Cardiac muscle cell (in vitro differentiated cells and primary cell): Measurements from ENCODE around the gene PRRC2A. TPM values are rescaled to one million over a fixed set of nuclear protein-coding genes. Genes with fewer than 3 reads are reported as not detected.

Experiments used
- DNase-seq, 2 donors: peaks; one replicate each; pipeline versions ENCODE4 v3.0.0 to v3.0.0-alpha.2; 2010 to 2017; ENCODE audit warnings: low read depth in 1 of 2, low spot score in 1 of 2
- H3K27ac ChIP-seq: fragments of 200-600 bp; sonication (generic); 2 replicates; pipeline ENCODE4 v1.5.1; 2016
- H3K27me3 ChIP-seq: fragments of 200-600 bp; sonication (generic); 2 replicates; pipeline ENCODE4 v1.6.0; 2016; ENCODE audit warnings: control low read depth
- H3K36me3 ChIP-seq: fragments of 200-600 bp; sonication (generic); 2 replicates; pipeline ENCODE4 v1.5.1; 2016; ENCODE audit warnings: control low read depth
- H3K4me1 ChIP-seq: fragments of 200-600 bp; sonication (generic); 2 replicates; pipeline ENCODE4 v1.8.1; 2017; ENCODE audit warnings: low read depth, mild to moderate bottlenecking, mixed run types
- H3K4me3 ChIP-seq: fragments of 200-600 bp; sonication (generic); 2 replicates; pipeline ENCODE4 v1.5.1; 2016; ENCODE audit warnings: mild to moderate bottlenecking
- H3K9me3 ChIP-seq: fragments of 200-600 bp; sonication (generic); 2 replicates; pipeline ENCODE4 v1.5.1; 2017; ENCODE audit warnings: low read depth, mild to moderate bottlenecking, control low read depth
- polyA plus RNA-seq: library from polyadenylated mRNA; unstranded; fragments of >200 nt; fragmentation: Nextera tagmentation; extraction: Ambion mirVana; gene quantifications from 2 replicates; pipeline ENCODE4 v1.2.1, GENCODE V29; 2016
- total RNA-seq: library from RNA; depleted of rRNA; stranded (reverse); fragments of >200 nt; gene quantifications from 2 replicates; pipeline ENCODE4 v1.2.3, GENCODE V29; 2016
- TF ChIP-seq, protein P1 (sequence below): IDR thresholded peaks from 2 replicates; pipeline ENCODE4 v1.5.1; 2012; ENCODE audit warnings: low read depth, mild to moderate bottlenecking, low read length

PRRC2A gene
- total and polyA plus RNA-seq, 2 experiments from 2014 or later, result 70.2 to 208 TPM

DNA sequence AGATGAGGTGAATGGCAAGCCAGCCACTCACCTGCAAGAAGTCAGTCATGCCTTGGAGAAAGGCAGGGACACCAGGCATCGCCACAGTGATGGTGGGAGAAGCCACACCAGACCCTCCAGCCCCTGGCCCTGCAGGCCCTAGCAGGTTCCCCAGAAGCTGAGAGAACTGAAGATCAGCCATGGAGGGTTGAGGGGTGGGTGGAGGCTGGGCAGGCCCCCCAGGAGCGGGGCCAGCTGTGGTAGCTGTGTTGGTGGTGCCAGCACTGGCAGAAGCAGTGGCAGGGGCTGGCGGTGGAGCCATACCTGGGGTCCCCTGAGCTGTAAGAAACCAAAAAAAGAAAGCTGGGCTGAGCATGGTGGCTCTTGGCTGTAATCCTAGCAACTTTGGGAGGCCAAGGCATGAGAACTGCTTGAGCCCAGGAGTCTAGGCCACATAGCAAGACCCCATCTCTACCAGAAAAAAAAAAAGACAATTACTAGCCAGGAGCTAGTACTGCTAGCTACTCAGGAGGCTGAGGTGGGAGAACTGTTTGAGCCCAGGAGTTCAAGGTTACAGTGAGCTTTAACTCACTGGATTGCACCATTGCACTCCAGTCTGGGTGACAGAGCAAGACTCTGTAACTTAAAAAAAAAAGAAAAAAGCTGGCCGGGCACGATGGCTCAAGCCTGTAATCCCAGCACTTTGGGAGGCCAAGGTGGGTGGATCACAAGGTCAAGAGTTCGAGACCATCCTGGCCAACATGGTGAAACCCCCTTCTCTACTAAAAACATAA lies 22.5 kb downstream of the PRRC2A start:
- TF ChIP-seq, protein P1, sequence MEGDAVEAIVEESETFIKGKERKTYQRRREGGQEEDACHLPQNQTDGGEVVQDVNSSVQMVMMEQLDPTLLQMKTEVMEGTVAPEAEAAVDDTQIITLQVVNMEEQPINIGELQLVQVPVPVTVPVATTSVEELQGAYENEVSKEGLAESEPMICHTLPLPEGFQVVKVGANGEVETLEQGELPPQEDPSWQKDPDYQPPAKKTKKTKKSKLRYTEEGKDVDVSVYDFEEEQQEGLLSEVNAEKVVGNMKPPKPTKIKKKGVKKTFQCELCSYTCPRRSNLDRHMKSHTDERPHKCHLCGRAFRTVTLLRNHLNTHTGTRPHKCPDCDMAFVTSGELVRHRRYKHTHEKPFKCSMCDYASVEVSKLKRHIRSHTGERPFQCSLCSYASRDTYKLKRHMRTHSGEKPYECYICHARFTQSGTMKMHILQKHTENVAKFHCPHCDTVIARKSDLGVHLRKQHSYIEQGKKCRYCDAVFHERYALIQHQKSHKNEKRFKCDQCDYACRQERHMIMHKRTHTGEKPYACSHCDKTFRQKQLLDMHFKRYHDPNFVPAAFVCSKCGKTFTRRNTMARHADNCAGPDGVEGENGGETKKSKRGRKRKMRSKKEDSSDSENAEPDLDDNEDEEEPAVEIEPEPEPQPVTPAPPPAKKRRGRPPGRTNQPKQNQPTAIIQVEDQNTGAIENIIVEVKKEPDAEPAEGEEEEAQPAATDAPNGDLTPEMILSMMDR, result no peak
- Histone ChIP-seq H3K36me3 (peaks cover 80% of the 10 kb centered on the region), H3K27ac (no peak overlapping the region), H3K27me3 (no peaks in the 10 kb centered on the region), H3K9me3 (no peaks in the 10 kb centered on the region), H3K4me1 (no peaks in the 10 kb centered on the region), H3K4me3 (no peak overlapping the region)
- no peak for DNase-seq

DNA sequence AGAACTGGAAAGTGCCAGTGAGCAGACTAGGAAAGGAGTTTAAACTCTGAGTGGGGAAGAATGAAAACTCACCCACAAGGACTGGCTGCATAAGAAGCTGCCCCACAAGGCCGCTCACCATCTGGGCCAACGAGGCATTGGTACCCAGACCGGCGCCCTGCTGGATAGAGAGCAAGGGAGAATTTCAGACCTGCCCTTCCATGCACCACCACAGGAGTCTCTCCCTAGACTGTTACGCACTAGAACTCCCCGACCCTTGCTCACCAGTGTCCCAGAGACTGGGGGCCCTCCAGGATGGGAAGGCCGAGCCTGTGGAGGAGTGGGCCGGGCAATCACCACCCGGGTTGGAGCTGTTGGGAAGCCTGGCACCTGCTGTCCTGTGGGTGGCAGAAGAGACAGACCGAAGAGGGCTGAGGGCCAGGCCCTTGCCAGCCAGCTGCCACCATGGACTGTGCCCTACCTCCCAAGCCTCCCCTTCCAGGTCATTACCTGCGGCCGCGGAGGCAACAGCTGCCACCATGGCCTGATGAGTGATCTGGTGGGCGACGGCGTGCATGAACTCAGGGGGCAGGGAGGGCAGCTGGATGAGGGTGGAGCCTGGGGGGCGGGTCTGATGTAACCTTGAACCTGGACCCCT lies 23.4 kb downstream of the PRRC2A start:
- no peak for DNase-seq
- Histone ChIP-seq H3K36me3 (peaks cover 82% of the 10 kb centered on the region), H3K4me3 (no peak overlapping the region), H3K9me3 (no peaks in the 10 kb centered on the region), H3K27ac (no peak overlapping the region), H3K4me1 (no peaks in the 10 kb centered on the region), H3K27me3 (no peaks in the 10 kb centered on the region)
- TF ChIP-seq, protein P1, result no peak

DNA sequence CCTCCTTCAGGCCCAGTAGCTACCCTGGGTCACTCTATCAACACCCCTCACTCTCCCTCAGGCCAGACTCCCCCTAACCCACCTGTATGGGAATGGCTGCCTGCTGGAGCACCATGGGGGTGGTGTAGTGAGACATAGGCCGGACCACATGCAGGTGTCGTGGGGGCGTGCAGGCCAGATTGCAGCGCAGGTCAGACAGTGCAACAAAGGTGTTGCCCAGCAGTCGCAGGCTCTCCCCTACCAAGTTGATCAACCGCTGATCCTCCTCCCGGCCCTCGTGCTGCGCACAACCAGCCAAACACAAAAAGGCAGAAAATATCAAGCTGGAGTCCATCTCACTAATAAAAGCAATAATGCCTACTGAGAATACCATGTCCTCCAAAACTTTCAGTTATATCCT lies 24.8 kb downstream of the PRRC2A start:
- Histone ChIP-seq H3K36me3 (peaks cover 77% of the 10 kb centered on the region), H3K9me3 (no peaks in the 10 kb centered on the region), H3K4me3 (no peak overlapping the region), H3K4me1 (no peaks in the 10 kb centered on the region), H3K27ac (no peak overlapping the region), H3K27me3 (no peaks in the 10 kb centered on the region)
- DNase-seq, result no peak
- TF ChIP-seq, protein P1, result no peak

DNA sequence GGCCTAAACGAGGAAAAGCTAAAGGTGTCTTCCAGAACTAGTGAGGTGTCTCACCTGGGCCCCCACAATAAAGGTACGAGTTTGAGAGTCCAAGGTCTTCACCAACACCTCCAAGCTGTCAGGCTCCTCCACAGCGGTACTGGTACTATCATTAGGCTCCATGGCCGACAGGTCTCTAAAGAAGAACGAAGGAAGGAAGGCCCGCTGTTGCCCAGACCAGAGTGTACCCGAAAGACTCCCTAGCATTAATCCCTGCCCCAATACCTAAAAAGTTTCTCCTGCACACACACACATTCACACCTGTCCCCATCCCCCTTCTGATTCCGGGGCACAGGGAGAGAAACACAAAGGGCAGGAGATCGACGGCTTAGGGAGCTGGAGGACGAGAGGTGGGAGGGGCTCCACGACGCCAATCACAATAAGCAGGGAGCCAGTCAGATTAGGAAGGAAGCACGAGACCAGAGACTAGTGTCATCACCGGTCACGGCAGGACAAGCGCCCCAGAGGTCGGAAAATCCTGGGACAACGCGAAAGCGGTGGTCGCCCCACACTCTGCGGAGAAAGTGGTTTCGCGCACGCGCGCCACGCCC lies 31.2 kb downstream of the PRRC2A start:
- peaks cover 7% of the 10 kb centered on the region for H3K4me1 ChIP-seq
- peak; percentile 81 to 85 for DNase-seq
- H3K36me3 ChIP-seq, result peaks cover 27% of the 10 kb centered on the region
- peak overlapping the region; percentile 53 for H3K4me3 ChIP-seq
- H3K27ac ChIP-seq, result peak overlapping the region; percentile 98
- no peaks in the 10 kb centered on the region for H3K27me3 ChIP-seq
- TF ChIP-seq, protein P1, result no peak
- no peaks in the 10 kb centered on the region for H3K9me3 ChIP-seq

DNA sequence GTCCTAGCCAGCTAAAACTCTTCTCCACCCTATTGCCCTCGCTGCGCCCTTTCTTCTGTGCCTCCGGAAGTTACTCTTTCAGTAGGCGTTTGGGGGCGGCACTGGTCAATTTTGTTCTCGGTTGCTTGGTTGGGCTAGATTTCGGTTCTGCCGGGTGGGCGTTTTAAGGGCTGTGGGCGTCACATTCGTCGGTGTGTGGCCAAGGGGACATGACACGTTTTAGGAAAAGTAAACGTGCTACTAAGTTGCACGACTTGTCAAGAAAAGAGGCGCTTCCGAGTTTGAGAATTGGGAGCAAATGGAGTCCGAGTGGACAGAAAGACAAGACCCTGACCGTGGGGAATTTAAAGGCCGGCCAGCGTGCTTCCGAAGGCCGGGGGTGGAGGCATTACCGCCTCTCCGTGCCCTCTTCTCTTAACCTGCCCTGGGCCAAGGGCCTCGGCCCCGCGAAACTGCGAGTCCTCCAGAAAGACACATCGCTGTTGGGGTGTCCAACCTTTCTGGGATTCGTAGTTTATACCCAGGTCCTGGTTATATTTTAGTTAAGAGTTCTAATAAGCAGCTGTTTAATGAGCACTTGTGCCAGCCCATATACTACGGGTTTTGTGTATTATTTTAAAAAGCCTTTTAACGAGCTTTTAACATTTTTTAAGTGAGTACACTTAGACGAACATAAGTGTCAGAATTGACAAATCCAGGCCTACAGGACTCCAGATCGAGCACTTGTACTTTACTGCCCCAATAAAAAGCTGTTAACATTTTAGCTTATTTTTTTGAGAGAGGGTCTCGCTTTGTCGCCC lies 32.6 kb downstream of the PRRC2A start:
- TF ChIP-seq, protein P1, result peak; percentile 12
- Histone ChIP-seq H3K27me3 (no peaks in the 10 kb centered on the region), H3K27ac (peak overlapping the region; percentile 98), H3K9me3 (no peaks in the 10 kb centered on the region), H3K4me3 (peak overlapping the region; percentile 53), H3K4me1 (peaks cover 7% of the 10 kb centered on the region), H3K36me3 (peaks cover 16% of the 10 kb centered on the region)
- DNase-seq, result peak in 1 of 2 donors; percentile 93
